GM21447 (cell line): ENCODE measurements around the gene CKS1B.

Experiments
- ATAC-seq: cut with Tn5 transposase; IDR thresholded peaks from one replicate; pipeline ENCODE4 v1.9.1; 2021; ENCODE audit not compliant: unreplicated experiment

The CKS1B gene

DNA sequence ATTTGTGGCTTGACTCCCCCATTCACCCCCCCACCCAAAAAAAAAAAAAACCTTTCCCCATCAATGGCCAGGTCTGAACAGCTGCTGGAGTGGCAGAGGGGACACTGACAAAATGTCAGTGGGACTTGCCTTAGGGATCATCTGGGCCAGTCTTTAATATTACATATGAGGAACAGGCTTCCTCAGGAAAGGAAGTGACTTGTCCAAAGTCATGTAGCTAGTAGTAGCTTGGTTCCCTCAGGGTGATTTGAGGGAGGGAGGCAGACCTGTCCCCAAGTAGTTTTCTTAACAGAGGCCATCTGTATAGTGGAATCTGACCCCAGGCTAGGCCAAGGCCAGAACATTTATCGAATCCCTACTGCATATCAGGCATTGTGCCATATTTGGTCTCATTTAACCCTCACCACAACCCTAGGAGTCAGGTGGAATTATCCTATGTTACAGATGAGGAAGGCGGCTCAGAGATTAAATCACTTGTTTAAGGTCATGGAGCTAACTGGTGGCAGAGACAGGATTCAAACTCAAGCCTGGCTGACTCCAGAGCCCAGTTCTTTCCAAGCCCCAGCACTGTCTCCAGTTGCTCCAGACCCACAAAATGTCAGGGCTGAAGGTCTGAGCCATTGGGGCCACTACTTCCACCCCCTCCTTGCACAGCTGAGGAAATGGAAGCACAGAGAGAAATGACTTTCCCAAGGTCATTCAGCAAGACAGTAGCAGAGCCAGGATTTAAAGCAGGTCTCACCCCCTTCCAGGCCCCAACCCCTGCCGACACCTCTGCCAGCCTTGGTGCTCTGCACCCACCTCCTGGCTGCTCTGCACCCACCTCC, 38.5 kb downstream of the CKS1B start:
- no peak for ATAC-seq

DNA sequence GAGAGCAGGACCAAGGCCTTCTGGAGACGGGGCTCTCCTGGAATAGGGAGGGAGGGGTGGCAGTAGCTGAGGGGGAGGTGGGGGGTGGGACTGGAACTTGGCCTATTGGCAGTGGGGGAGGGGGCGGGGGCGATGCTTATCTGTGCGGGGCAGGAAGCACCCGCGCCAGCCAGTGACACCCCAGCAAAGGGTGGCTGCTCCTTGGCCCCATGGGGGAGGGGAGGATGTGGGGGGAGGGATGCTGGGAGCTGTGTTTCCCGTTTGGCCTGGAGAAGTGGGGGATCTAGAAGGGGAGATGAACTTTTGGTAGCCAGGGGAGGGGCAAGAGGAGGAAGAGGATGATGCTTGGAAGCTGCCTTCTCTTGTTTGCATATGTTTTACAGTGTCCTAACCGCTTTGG, 39.2 kb downstream of the CKS1B start:
- no peak for ATAC-seq

DNA sequence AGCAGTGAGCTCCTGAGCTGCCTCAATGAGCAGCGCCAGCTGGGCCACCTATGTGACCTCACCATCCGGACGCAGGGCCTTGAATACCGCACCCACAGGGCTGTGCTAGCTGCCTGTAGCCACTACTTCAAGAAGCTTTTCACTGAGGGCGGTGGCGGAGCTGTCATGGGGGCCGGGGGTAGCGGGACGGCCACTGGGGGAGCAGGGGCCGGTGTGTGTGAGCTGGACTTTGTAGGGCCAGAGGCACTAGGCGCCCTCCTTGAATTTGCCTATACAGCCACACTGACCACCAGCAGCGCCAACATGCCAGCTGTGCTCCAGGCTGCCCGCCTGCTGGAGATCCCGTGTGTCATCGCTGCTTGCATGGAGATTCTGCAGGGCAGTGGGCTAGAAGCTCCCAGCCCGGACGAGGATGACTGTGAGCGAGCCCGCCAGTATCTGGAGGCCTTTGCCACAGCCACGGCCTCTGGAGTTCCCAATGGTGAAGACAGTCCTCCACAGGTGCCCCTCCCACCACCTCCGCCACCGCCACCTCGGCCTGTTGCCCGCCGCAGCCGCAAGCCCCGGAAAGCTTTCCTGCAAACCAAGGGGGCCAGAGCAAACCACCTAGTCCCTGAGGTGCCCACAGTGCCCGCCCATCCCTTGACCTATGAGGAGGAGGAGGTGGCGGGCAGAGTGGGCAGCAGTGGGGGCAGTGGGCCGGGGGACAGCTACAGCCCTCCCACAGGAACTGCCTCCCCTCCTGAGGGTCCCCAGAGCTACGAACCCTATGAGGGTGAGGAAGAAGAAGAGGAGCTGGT, 40.4 kb downstream of the CKS1B start:
- no peak for ATAC-seq

DNA sequence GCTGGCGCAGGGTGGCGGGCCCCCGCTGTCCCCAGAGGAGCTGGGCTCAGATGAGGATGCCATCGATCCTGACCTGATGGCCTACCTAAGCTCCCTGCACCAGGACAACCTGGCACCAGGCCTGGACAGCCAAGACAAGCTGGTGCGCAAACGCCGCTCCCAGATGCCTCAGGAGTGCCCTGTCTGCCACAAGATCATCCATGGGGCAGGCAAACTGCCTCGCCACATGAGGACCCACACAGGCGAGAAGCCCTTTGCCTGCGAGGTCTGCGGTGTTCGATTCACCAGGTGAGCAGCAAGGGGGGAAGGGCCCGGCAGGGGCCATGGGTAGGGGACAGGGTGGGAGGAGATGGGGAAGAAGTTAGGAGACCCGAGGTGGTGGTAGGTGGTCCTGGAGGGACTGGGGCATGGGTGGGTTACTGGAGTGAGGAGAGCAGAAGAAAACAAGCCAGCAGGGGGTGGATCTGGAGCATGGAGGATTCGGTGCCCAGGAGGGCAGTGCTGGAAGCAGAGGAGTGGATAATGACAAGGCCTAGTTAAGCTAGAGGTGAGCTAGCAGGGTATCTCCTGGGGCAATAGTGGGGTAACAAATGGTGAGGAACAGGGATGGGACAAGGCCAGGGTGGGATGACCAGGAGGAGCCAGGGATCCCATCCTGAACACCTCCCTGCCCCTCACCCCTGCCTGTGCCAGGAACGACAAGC, 41.2 kb downstream of the CKS1B start:
- no peak for ATAC-seq

DNA sequence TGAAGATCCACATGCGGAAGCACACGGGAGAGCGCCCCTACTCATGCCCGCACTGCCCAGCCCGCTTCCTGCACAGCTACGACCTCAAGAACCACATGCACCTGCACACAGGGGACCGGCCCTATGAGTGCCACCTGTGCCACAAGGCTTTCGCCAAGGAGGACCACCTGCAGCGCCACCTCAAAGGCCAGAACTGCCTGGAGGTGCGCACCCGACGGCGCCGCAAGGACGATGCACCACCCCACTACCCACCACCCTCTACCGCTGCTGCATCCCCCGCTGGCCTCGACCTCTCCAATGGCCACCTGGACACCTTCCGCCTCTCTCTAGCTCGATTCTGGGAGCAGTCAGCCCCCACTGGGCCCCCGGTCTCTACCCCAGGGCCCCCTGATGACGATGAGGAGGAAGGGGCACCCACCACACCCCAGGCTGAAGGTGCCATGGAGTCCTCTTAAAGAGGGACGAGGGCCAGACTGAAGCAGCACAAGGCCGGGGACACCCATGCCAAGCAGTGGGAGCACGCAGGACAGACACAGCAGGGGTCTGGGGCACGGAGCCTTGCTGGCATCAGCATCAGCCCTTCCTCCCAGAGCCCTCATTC, 41.9 kb downstream of the CKS1B start:
- ATAC-seq, result no peak

DNA sequence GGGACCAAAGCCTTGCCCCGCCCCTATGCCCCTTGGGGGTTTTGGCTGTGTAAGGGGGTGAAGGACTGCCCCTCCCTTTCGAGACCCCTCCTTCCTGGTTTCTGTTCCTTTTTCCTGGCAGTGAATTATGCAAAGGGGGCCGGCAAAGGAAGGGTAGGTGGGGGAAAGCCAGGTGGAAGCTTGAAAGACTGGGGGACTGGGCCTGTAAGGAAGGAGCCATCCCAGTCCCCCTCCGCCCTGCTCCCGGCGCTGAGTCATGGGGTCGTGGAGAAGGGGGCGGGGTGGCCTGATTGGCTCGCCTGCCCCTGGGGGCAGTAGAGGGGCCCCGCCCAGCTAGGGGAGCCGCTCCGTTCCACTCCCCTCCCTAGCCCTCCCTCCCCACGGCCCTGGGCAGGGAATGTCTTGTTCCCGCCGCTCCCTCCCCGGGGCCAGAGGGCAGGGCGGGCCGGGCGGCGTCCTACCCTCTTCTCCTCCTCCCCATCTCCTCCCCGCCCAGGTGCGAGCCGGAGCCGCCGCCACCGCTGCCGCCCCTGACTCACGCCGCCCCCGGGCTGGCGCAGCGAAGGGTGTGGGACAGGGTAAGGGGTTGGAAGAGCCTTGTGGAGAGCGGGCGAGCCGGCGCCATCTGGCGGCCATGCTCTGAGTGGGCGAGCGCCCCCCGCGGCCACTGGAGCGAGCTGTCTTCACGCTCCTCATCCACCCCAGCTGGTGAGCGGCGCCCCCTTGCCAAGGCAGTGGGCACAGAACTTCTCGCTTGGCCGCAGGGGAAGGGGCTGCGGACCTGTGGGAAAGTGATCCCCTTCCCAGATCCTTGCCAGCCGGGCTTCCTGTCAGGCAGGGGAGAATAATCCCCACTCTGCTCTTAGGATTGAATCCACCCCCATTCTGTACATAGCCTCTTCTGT, 42.8 kb downstream of the CKS1B start:
- peak; percentile 68 for ATAC-seq

DNA sequence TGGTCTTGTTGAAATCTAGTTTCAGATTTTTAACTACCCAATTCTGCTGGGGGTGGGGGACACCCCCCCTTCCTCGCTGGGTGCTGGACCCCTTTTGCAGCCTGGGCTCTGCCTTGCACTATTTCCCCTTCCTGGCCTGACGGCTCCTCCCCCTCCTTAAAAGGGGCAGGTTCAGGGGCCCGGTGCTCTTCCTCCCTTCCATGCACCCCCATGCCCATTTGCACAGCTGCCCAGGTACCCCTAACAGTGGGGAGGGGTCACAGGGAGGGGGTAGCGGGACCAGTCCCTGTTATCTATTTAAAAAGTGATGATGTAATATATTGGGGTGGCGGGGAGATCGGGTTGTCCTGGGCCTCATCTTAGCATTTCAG, 43.5 kb downstream of the CKS1B start:
- no peak for ATAC-seq

DNA sequence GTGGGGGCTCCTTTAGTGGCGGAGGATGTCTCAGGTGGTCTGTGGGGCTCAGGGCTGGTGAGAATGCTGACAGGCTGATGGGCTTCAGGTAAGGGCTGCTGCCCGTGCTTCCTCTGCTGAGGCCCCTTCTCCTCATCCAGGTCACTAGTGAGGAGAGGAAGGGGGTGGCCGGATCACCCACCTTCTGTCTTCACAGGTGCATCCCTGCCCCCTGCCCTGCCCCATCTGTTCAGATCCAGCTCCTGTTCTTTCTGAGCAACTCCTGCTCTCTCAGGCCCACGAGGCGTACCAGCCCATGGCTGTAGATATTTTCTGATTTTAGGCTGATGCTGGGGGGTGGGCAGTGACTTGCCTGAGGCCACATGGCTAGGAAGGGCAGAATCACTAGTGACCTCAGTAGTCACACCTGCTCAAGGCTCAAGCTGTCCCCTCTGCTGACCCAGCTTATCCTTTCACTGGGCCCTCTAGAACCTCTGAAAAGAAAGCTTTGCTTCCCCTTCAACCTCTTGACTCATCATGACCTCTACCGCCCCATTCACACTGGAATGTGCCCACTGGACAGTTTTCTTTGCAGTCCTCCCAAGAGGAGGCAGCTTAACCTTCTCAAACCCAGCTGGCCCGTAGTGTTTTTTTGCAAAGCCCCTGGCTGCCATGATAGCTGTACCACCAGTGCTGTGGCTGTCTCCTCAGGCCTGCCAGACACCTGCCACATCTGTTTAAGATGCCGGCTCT, 44.3 kb downstream of the CKS1B start:
- ATAC-seq, result no peak

DNA sequence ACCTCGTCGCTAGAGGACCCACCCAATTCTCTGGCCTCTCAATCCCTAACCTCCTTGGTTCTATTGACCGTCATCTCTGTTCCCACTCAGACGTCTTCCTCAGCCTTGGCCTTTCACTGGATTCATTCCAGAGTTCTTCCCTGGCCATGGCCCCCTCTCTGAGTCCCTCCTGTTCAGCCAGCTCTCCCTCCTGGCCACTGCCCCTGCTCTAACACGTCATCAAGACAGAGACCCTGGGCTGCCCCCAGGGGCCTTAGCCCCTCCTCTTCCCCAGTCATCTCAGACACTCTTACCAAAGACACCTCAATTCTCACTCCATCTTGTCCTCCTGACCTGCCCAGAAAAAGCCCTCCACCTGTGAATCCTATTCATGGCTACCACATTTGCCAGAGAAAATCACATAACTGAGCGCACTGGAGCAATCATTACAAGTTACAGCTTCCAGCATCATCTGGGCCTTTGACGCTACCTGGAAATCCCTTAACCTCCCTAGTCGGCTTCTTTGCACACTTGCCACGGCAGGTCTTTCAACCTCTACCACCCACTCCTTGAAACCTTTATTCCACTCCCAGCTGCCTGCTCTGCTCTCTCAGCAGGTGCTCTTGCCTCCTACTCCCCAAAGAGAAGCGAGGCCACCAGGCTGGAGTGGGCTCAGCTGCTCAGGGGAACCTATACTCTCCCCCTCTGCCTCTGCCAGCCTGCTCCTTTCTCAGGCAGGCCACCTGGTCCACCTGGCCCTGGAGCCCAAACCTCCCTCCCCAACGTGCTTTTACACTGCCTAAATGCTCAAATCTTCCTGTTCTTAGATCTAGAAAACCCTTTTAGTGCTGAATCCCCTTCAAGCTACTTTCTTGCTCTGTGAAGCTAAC, 45.1 kb downstream of the CKS1B start:
- no peak for ATAC-seq

DNA sequence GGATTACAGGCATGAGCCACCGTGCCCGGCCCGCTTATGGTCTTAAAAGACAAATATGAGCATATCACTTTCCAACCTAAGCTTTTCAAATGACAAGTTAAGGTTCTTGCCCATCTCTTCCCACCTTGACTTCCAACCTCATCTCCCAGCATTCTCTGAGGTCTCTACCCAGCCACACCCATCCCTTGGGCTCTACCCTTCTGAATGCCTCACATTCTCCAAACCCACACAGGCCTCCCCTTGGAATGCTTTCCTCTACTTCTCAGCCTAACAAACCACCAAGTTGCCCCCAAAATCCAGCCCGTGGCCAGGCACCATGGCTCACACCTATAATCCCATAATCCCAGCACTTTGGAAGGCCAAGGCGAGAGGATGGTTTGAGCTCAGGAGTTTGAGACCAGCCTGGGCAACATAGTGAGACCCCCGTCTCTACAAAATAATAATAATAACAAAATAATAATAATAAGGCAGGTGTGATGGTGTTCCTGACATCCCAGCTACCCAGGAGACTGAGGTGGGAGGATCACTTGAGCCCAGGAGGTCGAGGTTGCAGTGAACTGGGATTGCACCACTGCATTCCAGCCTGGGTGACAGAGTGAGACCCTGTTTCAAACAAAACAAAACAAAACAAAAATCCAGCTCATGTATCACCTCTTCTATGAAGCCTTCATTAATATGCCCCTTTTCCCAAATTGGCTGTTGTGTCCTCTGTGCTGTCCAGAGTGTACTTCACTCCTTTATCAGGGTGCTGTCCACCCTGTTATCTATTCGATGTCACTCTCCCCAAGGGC, 47.9 kb downstream of the CKS1B start:
- no peak for ATAC-seq

DNA sequence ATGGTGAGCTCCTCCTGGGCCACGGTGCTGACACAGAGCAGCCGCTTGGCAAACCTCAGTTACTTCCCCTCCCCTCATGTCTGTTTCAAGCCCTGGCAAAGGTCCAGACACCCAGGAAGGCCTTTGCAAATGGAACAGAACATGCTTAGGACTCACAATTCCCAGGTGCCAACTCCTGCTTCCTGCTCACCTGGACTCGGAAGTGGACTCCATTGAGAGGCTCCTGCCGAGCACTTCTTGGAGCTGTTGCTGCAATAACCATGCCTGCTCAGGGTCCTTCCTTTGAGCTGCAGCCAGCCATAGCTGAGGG, 48.4 kb downstream of the CKS1B start:
- no peak for ATAC-seq

DNA sequence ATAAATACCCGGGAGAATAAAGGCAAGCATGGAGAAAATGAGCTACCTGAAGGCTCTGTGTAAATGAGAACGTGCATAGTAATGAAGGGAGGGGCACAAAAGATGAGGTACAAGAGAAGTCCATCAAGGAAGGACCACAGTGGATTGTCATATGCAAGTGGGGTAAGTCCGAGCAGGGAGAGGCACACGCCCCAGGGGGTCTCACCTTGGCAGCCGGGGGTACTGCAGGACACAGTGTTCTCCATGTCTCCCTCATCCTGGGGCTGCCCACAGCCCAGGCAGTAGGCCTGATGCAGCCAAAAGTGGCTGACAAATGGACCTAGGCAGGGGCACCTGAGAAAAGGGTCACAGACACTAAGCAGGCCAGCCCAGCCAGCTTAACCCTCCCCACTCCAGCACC, 49.1 kb downstream of the CKS1B start:
- no peak for ATAC-seq

DNA sequence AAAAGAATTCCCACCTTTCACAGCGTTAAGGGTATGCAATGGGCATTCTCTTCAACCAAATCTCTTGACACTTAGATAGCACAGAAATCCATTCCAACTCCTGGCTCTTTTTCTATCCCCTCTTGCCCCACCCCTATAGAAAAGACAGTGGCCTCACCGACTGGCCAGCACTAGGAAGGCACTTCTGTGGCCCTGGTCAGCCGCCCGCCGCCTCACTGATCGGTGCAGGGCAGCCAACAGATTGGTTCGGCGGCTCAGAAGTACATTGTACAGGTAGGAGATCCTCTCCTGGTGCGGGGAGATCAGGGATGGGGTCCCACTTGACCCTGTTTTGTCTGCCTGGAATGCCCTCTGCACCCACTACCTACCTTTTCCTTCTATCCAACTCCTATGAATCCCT, 49.8 kb downstream of the CKS1B start:
- no peak for ATAC-seq

DNA sequence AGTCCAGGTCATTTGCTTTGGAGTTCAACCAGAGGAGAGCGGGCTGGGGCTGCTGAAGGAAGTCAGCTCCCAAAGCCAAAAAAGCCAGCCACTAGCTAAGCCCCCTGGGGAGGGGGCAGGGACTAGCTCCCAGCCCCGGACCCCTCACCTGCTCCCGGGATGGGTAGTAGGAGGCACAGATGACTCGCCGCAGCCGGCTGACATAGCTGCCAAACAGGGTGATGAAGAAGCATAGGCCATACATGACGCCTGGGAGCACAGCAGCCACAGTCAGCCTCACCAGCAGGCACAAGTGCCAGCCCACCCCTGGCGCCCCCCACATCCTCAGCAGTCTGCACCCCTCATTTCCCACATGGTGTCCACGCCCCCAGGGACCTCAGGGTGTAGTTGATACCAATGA, 51.7 kb downstream of the CKS1B start:
- ATAC-seq, result no peak

DNA sequence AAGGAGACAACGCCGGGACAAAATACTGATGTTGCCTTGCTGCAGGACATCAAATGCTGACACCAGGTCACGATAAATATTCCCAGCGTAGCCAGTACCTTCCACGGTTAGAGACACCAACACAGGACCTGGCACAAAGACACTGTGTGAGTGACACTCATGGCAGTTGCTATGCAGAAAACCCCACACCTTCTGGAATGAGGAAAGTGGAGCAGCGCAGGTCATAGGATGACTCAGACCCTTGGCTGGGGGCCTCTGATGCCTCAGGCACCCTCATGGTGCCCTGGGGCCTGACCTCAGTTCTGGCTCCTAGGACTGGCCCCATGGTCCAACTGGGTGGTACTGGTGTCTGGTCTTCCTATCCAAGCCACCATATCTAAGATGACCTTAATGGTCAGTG, 52.1 kb downstream of the CKS1B start:
- no peak for ATAC-seq
